ENCODE results near the gene LRRC42. TPM values are rescaled to one million over a fixed set of nuclear protein-coding genes. Genes with fewer than 3 reads are reported as not detected.

LRRC42 gene
- total and polyA plus RNA-seq, 7 donors: 15.2 to 25.4 (median 19.6) TPM

DNA sequence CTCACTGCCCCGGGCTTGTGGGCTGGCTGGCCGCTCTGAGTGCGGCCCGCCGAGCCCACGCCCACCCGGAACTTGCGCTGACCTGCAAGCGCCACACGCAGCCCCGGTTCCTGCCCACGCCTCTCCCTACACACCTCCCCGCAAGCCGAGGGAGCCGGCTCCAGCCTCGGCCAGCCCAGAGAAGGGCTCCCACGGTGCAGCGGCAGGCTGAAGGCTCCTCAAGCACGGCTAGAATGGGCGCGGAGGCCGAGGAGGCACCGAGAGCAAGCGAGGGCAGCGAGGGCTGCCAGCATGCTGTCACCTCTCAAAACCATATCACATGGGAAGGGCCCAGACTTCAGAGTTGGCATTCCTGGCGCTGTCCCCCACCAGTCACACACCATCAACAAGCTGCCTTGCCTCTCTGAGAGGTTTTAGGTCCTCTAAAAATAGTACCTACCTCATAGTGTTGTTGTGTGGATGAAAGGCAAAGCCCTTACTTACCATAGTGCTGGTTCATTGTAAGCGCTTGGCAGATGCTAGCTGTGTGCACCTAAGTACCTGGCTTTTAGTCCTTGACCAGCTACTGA is 58.4 kb downstream of the LRRC42 start:
- H3K4me1 ChIP-seq: no peaks in the 10 kb centered on the region
- 95 to 97% methylated on average over 27 of the region's 27 CpGs for WGBS, 2 donors
- no peak overlapping the region for H3K27ac ChIP-seq
- H3K4me3 ChIP-seq: no peak overlapping the region
- TF ChIP-seq POLR2A (IDR thresholded peaks at IDR 0.05): no peak
- TF ChIP-seq, protein P1, sequence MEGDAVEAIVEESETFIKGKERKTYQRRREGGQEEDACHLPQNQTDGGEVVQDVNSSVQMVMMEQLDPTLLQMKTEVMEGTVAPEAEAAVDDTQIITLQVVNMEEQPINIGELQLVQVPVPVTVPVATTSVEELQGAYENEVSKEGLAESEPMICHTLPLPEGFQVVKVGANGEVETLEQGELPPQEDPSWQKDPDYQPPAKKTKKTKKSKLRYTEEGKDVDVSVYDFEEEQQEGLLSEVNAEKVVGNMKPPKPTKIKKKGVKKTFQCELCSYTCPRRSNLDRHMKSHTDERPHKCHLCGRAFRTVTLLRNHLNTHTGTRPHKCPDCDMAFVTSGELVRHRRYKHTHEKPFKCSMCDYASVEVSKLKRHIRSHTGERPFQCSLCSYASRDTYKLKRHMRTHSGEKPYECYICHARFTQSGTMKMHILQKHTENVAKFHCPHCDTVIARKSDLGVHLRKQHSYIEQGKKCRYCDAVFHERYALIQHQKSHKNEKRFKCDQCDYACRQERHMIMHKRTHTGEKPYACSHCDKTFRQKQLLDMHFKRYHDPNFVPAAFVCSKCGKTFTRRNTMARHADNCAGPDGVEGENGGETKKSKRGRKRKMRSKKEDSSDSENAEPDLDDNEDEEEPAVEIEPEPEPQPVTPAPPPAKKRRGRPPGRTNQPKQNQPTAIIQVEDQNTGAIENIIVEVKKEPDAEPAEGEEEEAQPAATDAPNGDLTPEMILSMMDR (IDR thresholded peaks at IDR 0.05): no peak
- no peak for TF ChIP-seq POLR2AphosphoS5 (IDR thresholded peaks at IDR 0.05)
- no peak for TF ChIP-seq EP300 (IDR thresholded peaks at IDR 0.05)
- H3K36me3 ChIP-seq: no peaks in the 10 kb centered on the region
- H3K27me3 ChIP-seq: no peaks in the 10 kb centered on the region
- intact Hi-C loops (cut with DNase I): no loop called here
- DNase-seq: no peak
- H3K9me3 ChIP-seq: no peaks in the 10 kb centered on the region

DNA sequence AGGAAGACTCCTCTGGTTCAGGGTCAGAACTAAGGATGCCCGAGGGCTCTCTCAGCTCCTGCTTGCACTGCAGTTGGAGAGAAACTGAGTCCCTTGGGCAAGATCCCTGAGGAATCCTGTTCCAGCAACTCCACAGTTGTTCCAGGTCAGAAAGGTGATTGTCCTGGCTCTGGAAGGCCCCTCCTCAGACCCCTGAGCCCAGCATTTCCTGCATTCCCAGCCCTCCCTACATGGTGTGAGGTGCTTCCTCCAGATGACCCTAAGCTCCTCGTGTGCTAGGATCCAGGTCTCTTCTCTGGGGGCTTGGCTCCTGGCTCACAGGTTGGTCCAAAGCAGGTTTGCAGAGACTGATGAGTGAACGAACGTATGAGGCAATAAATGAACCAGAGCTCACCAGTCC is 60.4 kb downstream of the LRRC42 start:
- Histone ChIP-seq H3K4me3 (no peak overlapping the region), H3K9me3 (no peaks in the 10 kb centered on the region), H3K4me1 (no peaks in the 10 kb centered on the region), H3K36me3 (no peaks in the 10 kb centered on the region), H3K27me3 (no peaks in the 10 kb centered on the region), H3K27ac (no peak overlapping the region)
- no peak for DNase-seq
- WGBS, 2 donors: 78% methylated on average over 4 of the region's 4 CpGs
- TF ChIP-seq, protein P1 (IDR thresholded peaks at IDR 0.05): no peak
- TF ChIP-seq POLR2AphosphoS5 (IDR thresholded peaks at IDR 0.05): no peak
- intact Hi-C loops (cut with DNase I): no loop called here

DNA sequence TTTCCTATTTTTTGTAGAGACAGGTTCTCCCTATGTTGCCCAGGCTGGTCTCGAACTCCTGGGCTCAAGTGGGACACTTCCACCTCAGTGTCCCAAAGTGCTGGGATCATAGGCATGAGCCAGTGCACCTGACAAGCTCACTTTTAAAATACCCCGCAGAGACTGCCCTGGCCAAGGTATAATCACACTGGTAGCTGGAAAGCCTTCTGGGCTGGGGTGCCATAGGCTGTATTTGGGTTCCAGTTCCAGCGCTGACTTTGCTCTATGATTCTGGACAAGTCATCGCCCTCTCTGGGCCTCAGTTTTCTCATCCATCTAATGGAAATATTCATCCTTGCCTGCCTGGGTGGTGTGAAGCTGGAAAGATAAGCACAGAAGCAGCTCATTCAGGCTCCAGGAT is 61.5 kb downstream of the LRRC42 start:
- intact Hi-C loops (cut with DNase I): no loop called here
- 86 to 95% methylated on average over 4 of the region's 4 CpGs for WGBS, 2 donors

DNA sequence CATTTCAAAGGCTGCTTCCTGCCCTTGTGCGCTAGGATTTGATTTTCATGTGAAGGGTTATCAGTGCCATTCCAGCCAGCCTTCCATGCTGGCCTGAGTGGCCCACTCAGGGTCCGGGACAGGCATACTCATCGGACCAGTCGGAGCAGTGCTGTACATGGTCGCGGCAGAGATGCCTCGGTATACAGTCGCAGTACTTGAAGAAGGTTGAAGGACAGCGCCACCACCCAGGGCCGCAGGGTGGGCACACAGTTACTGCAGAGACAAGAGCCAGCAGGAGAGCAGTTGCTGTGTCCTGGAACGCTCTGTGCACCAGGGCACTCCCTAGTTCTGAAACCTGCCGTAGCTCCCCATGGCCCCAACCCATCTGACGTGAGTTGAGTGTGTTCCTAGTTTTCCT is 62.7 kb downstream of the LRRC42 start:
- intact Hi-C loops (cut with DNase I): no loop called here
- TF ChIP-seq POLR2A (IDR thresholded peaks at IDR 0.05) (no peak), EP300 (IDR thresholded peaks at IDR 0.05) (no peak)
- TF ChIP-seq, protein P1 (IDR thresholded peaks at IDR 0.05): no peak
- Histone ChIP-seq H3K9me3 (no peaks in the 10 kb centered on the region), H3K4me3 (no peak overlapping the region), H3K27ac (no peak overlapping the region), H3K27me3 (peaks cover 0 to 8% (median 0%) of the 10 kb centered on the region in 3 donors), H3K4me1 (no peaks in the 10 kb centered on the region), H3K36me3 (no peaks in the 10 kb centered on the region)
- WGBS, 2 donors: 89 to 91% methylated on average over 13 of the region's 13 CpGs
- no peak for DNase-seq

More for the DNA sequence above, 61.5 kb downstream of the LRRC42 start:
- H3K27ac ChIP-seq: no peak overlapping the region
- DNase-seq: no peak
- no peak overlapping the region for H3K4me3 ChIP-seq
- no peaks in the 10 kb centered on the region for H3K27me3 ChIP-seq
- H3K9me3 ChIP-seq: no peaks in the 10 kb centered on the region
- H3K36me3 ChIP-seq: no peaks in the 10 kb centered on the region
- no peak for TF ChIP-seq EP300 (IDR thresholded peaks at IDR 0.05)
- TF ChIP-seq POLR2A (IDR thresholded peaks at IDR 0.05): no peak
- TF ChIP-seq, protein P1 (IDR thresholded peaks at IDR 0.05): no peak
- TF ChIP-seq POLR2AphosphoS5 (IDR thresholded peaks at IDR 0.05): no peak
- no peaks in the 10 kb centered on the region for H3K4me1 ChIP-seq

DNA sequence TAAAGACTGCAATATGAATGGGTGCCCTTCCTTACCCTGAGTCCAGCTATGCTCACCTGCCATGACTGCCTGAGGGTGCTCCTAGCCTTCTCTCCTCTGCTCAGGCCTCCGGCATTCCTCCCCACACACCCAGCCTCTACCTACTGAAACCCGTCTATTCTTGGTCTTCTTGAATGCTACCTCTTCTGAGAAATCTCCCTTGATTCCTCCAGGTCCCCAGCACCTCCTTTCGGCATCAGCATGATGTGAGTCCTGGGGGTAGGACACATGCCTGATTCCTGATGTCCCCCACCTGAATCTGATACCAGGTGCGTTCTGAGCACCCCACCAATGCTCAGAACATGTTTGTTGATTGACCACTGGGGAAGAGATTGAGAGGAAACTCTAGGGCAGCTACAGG is 63.3 kb downstream of the LRRC42 start:
- 89 to 92% methylated on average over 4 of the region's 4 CpGs for WGBS, 2 donors
- TF ChIP-seq POLR2A (IDR thresholded peaks at IDR 0.05): no peak
- TF ChIP-seq, protein P1 (IDR thresholded peaks at IDR 0.05): no peak
- no peak for TF ChIP-seq POLR2AphosphoS5 (IDR thresholded peaks at IDR 0.05)
- no peak for TF ChIP-seq EP300 (IDR thresholded peaks at IDR 0.05)
- DNase-seq: no peak
- Histone ChIP-seq H3K4me3 (no peak overlapping the region), H3K27me3 (peaks cover 0 to 12% (median 0%) of the 10 kb centered on the region in 3 donors), H3K4me1 (no peaks in the 10 kb centered on the region), H3K36me3 (no peaks in the 10 kb centered on the region), H3K9me3 (no peaks in the 10 kb centered on the region), H3K27ac (no peak overlapping the region)
- intact Hi-C loops (cut with DNase I): no loop called here

Measured in sigmoid colon (tissue), 7 donors.